Esophagus muscularis mucosa (tissue), 4 donors: ENCODE results near the gene GPA33.

ENCODE experiments used
- CTCF ChIP-seq, 3 experiments: fragments of 200-600 bp in 2 of 3; fragments of 450-650 bp in 1 of 3; sonication (generic) in 2 of 3; IDR thresholded peaks; one replicate each; pipeline ENCODE4 v1.5.1; 2017 to 2019; ENCODE audit warnings: antibody characterized with exemption in 3 of 3, mild to moderate bottlenecking in 2 of 3, moderate library complexity in 1 of 3
- EP300 ChIP-seq: sonication (generic); formaldehyde crosslinking; IDR thresholded peaks from one replicate; pipeline ENCODE4 v1.6.1; 2017; ENCODE audit warnings: antibody characterized with exemption
- POLR2A ChIP-seq: fragments of 450-650 bp; IDR thresholded peaks from one replicate; pipeline ENCODE4 v1.6.1; 2017; ENCODE audit warnings: antibody characterized with exemption, moderate library complexity, mild to moderate bottlenecking, low read depth
- POLR2AphosphoS5 ChIP-seq, 2 donors: sonication (generic); formaldehyde crosslinking; IDR thresholded peaks; one replicate each; pipeline ENCODE4 v1.6.1; 2017; ENCODE audit warnings: antibody characterized with exemption in 2 of 2

GRCh38 chr1:167086768-167087167 is 3.4 kb downstream of the GPA33 start:
- no peak for TF ChIP-seq POLR2A
- TF ChIP-seq CTCF (IDR thresholded peaks at IDR 0.05), result no peak
- TF ChIP-seq POLR2AphosphoS5 (IDR thresholded peaks at IDR 0.05), result no peak
- TF ChIP-seq EP300, result no peak
